NCI-H446 treated with DMSO at 0.1 percent for 48 hours (cell line): ENCODE data around the gene TFCP2L1.
"Not testable (repeated sequence)": the region's sequence is repeated elsewhere in the genome, so short reads cannot be mapped to it uniquely, and the experiment has no call there.

Experiments used
- DNase-seq: peaks from one replicate; lab custom pipeline; 2025; lab: John Stamatoyannopoulos, UW

Gene TFCP2L1

DNA sequence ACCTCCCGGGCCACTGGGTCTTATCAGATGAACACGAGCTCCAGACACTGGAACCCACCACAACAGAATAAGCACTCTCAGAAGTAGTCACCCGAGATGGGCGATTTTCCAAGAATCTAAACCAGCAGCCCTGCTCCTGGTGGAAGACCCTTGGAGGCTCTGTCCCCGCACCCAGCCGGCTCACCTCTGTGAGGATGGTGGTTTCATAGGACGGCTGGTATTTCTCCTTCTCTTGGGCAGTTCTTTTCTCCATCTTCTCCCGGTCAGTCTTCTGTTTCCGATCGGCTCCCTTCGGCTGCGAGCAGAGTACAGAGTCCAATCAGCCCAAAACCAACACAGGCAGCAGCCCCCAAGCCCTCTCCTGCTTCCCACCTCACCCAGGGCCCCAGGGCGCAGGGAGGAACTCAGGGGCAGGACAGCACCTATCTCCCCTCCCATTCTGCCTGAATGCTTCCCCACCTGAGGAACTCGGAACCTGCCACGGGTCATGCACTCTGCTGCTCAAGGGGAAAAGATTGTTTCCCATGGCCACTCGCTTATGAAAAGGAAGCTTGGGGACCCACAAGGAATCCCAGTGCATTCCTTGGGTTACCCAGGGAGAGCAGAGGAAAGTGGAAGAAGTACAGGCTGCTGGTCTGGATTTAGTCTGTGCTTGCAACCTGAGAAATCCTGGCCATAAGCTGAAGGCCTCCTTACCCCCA, 42.7 kb downstream of the TFCP2L1 start:
- DNase-seq: no peak

DNA sequence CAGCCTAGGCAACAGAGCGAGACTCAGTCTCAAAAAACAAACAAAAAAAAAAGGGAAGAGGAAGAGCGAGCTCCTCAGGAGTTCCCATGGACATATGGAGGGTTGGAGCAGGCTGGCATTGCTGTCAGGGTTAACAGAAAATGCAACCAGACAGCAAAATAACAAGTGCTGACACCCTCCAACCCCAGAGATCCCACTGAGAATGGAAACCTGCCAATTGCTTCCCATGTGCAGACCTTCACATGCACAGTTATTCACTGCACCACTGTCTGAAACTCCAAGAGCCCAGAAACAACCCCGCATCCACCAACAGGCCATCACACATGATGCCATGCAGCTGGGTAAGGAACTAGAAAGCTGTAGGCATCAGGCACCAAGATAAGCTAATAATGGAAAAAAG, 43.5 kb downstream of the TFCP2L1 start:
- DNase-seq: no peak

DNA sequence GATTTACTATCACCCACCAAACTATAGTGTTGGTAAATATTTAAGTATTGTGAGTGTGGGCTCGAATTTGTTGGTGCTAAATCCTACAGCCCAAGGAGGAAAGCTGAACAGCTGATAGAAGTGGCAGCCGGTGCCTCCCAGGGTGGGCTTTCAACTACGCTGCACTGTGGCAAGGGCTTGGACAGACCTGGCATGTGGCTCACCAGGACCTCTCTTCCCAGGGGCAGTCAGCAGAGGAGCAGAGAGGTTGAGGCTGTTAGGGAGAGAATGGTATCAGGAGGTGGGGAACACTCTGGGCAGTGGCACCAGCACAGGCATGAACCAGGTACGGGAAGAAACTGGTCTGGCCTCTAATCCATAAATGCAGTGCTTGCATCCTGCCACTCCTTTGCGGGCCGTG, 44.6 kb downstream of the TFCP2L1 start:
- DNase-seq: no peak

- no peak for DNase-seq
These were observed 45.0 kb downstream of the TFCP2L1 start for GRCh38 chr2:121239969-121240368.

GRCh38 chr2:121239471-121239870, 45.5 kb downstream of the TFCP2L1 start:
- no peak for DNase-seq

GRCh38 chr2:121238828-121239227, 46.2 kb downstream of the TFCP2L1 start:
- DNase-seq: no peak

DNA sequence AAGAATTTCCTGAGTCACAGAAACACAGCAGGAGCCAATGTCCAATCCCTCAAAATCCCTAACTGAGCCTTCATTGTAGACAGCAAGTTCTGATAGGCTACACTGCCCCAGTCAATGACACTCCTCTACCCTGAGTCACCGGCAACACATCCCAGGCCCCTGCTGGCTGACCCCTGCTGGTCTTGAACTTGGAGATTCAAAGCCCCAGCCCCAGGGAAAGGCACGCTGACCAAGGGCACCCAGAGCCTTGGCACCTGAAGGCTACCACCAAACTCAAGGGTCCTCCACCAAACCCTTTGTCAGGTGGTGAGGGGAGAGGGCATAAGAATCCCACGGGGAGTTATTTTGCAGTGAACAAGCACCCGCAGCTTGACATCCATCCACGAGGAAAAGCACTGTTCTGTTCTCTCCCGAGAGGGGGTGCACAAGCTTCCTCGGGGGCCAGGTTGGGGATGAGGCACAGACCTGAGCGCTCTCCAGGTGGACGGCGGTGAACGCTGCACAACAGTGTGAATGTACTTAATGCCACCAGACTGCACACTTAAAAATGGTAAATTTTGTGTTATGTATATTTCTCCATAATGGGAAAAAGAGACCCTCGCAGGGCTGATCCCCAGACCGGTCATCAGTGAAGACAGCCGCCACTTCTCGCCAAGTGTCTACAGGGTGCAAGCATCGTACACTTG, 46.9 kb downstream of the TFCP2L1 start:
- DNase-seq: no peak

GRCh38 chr2:121237336-121237979, 47.5 kb downstream of the TFCP2L1 start:
- no peak for DNase-seq

- DNase-seq: no peak
These were observed 48.3 kb downstream of the TFCP2L1 start for GRCh38 chr2:121236650-121237180.

DNA sequence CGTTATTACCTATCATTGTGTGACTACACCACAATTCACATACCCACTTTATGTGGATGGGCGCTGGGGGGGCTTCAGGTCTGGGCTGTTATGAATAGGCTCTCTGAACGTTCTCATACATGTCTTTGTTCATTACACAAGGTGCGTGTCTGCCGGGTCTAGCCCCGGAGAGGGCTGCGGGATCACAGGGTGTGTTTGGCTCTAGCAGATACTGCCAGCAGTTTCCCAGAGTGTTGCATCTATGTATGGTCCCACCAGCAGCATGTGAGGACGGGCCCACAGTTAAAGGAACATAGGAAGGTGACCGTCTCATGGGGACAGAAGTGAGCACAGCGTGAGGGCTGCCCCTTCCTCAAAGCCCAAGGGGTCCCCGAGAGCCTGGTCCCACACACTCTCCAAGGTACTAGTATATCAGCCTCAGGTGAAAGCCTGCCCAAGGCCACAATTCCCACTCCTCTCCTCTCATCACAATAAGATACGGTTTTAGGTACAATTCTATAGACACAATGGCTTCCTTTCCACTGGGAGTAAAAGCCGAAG, 48.8 kb downstream of the TFCP2L1 start:
- DNase-seq: no peak

DNA sequence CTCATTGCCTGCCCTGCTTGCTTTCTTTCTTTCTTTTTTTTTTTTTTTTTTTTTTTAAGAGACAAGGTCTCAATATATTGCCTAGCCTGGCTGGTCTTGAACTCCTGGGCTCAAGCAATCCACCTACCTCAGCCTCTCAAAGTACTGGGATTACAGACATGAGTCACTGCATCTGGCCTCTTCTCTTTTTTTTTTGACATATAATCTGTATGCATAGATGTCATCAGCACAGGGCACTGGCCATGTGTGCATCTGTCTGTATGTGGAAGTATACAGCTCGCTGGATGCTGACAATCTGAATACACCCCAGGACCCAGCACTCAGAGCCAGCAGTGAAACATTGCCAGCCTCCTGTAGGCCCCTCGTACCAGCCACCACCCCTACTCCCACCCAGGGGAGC, 49.5 kb downstream of the TFCP2L1 start:
- no peak for DNase-seq

- DNase-seq: no peak
These were observed 50.2 kb downstream of the TFCP2L1 start for GRCh38 chr2:121234791-121235190.

- DNase-seq: no peak
These were observed 50.9 kb downstream of the TFCP2L1 start for GRCh38 chr2:121234144-121234543.

GRCh38 chr2:121233486-121234110, 51.4 kb downstream of the TFCP2L1 start:
- DNase-seq: no peak

DNA sequence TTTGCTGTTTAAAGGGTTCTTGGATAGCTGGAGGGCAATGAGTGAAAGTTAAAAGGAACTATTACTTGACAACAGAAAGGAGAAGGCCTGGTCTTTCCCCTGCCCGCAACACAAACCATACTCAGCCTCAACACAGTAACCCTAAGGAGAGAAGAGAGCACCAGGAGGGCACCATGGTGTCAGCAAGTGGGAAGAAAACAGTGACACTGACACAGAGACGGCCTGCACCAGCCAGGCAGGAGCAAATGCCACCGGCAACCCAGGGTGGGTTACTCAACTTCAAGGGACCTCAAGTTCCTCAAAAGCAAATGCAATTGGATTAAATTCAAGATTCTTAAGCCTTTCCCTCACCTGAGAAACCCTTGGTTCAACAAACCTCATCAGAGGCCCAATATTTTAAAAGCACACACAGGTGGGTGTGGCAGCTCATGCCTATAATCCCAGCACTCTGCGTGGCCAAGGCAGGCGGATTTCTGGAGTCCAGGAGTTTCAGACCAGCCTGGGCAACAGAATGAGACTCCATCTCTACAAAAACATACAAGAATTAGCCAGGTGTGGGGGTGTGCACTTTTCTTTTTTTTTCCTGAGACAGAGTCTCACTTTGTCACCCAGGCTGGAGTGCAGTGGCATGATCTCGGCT, 52.3 kb downstream of the TFCP2L1 start:
- no peak for DNase-seq

- DNase-seq: no peak
These were observed 53.5 kb downstream of the TFCP2L1 start for GRCh38 chr2:121231385-121232000.

DNA sequence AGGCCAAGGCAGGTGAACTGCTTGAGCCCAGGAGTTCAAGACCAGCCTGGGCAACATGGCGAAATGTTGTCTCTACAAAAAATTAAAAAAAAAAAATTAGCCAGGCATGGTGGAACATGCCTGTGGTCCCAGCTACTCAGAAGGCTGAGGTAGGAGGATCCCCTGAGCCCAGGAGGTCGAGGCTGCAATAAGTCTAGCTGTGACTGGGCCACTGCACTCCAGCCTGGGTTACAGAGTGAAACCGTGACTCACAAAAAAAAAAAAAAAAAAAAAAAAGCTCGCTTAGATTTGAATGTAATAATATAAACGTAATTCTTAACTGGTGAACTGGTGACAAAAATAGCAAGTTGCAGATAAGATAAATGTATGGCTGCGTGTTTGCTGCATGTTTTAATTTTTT, 56.5 kb downstream of the TFCP2L1 start:
- no peak for DNase-seq

- peak; percentile 50 for DNase-seq
These were observed 57.4 kb downstream of the TFCP2L1 start for GRCh38 chr2:121227381-121228144.

- not testable (repeated sequence) for DNase-seq
These were observed 59.3 kb downstream of the TFCP2L1 start for GRCh38 chr2:121225681-121226080.

DNA sequence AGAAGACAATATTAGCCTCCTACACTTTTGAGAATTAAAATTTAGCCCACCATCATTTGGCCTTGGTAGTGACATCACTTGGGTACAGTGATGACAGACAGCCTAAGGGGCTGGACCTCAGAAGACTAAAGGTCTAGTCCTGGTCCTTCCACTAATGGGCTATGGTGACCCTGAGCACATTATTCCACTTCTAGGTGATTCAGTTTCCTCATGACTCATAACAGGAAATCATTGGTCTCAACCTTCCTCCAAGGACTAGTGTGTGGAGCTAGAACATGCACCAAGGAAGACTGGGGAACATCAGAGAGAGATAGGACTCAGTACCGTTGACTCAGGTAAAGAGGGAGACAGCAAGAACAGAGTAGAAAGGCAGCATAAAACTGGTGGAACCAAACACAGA, 64.0 kb downstream of the TFCP2L1 start:
- no peak for DNase-seq

DNA sequence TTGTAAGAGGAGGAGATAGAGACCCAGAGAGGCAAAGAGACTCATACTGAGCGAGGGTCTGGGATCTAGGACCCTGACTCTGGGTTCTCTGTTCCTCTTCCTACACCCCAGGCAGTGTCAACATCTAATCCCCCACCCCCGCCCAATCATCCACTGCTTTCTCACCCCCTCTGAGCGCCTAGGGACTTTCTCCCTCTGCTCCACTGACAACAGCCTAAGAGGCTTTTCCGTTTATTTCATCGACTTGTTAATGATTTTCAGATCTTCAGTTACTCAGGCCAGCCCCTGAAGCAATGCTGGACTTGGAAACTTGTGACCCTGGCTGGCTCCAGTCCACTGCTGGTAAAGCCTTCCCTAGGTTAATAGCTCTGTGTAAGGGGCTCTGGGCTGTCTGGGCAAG, 65.1 kb downstream of the TFCP2L1 start:
- no peak for DNase-seq
